22Rv1 (cell line): ENCODE data around the gene CEP164.
"Not testable (repeated sequence)": the region's sequence is repeated elsewhere in the genome, so short reads cannot be mapped to it uniquely, and the experiment has no call there.

Experiments
- H3K27ac ChIP-seq: fragments of 450-650 bp; 2 replicates; pipeline ENCODE4 v1.5.1; 2017
- ZFX ChIP-seq: fragments of 450-650 bp; IDR thresholded peaks from 2 replicates; pipeline ENCODE4 v1.6.1; 2017; ENCODE audit warnings: antibody characterized with exemption, borderline replicate concordance
- TF ChIP-seq, protein P1 (sequence below): fragments of 450-650 bp; IDR thresholded peaks from 2 replicates; pipeline ENCODE4 v1.5.1; 2017; ENCODE audit warnings: mild to moderate bottlenecking

Gene CEP164

DNA sequence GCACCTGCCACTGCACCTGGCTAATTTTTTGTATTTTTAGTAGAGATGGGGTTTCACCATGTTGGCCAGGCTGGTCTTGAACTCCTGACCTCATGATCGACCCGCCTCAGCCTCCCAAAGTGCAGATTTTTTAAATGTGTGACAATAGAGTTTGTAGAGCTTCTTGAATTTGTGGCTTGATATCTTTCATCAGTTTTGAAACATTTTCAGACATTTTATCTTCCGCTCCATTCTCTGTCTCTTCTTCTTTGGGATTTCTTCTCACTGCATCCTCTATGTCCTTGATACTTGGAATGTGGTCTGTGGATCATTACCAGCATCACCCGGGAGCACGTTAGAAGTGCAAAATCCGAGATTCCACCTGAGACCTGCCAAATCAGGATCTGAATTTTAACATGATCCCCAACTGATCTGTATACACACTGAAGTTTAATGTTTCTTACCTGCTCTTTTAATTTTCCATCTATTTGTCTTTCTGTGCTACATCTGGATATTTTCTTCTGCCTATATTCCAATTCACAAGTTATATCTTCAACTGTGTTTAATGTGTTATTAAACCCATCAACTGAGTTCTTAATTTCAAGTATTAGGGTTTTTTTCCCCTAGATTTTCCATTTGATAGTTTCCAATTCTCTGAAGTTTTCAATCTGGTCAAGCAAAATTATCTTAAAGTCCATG, 126.4 kb downstream of the CEP164 start:
- H3K27ac ChIP-seq, result no peak overlapping the region
- no peak for TF ChIP-seq ZFX
- TF ChIP-seq, protein P1, sequence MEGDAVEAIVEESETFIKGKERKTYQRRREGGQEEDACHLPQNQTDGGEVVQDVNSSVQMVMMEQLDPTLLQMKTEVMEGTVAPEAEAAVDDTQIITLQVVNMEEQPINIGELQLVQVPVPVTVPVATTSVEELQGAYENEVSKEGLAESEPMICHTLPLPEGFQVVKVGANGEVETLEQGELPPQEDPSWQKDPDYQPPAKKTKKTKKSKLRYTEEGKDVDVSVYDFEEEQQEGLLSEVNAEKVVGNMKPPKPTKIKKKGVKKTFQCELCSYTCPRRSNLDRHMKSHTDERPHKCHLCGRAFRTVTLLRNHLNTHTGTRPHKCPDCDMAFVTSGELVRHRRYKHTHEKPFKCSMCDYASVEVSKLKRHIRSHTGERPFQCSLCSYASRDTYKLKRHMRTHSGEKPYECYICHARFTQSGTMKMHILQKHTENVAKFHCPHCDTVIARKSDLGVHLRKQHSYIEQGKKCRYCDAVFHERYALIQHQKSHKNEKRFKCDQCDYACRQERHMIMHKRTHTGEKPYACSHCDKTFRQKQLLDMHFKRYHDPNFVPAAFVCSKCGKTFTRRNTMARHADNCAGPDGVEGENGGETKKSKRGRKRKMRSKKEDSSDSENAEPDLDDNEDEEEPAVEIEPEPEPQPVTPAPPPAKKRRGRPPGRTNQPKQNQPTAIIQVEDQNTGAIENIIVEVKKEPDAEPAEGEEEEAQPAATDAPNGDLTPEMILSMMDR, result no peak

DNA sequence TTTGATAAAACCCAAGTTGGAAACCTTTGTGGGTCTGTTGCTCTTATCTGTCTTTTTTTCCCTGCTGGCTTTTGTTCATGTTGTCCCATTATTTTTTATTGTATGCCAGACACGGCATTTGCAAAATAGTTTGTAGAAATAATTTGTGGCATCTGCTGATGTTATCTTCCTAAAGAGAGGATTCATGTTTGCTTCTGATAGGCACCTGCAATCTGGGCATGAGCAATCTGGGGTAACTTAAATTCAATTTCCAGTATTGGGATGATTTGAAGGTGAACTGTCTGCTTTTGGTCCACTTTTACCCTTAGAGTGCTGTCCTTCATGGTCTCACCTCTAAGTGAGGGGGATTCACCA, 126.9 kb downstream of the CEP164 start:
- no peak overlapping the region for H3K27ac ChIP-seq
- TF ChIP-seq, protein P1, result no peak
- TF ChIP-seq ZFX, result no peak

DNA sequence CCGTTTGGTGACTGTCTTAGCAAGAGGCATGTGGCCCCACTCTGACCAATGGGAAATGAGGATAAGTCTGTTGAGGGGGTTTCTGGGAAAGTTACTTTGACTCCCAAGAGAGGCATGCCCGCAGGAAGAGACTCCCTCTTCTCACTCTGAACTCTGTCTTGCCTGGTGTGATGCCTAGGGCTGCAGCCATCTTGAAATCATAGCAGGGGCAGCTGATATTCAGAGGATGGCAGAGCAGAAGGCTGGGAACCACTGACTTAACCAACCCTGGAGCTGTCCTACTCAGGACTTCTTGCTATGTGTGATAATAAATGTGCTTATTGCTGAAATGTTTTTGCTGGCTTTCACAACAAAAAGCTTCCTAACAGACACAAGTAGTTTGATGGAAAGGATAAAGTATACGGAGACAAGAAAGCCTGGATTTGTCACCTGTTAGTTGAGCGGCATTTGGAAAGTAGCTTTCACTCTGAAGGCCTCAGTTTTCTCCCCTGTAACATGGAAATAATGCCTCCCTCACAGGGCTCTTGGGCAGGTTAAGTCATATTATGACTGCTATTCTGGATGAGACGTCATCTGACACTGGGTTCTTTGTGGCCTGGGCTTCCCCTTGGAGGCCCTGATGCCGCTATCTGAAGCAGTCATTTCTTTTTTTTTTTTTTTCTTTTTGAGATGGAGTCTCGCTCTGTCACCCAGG, 128.5 kb downstream of the CEP164 start:
- TF ChIP-seq ZFX, result no peak
- TF ChIP-seq, protein P1, result no peak
- no peak overlapping the region for H3K27ac ChIP-seq

DNA sequence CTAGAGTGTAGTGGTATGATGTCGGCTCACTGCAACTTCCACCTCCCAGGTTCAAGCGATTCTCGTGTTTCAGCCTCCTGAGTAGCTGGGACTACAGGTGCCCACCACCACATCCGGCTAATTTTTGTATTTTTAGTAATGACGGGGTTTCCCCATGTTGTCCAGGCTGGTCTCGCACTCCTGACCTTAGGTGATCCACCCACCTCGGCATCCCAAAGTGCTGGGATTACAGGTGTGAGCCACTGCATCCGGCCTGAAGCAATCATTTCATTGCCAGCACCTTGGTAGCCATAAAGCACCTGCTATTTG, 129.0 kb downstream of the CEP164 start:
- not testable (repeated sequence) for H3K27ac ChIP-seq

DNA sequence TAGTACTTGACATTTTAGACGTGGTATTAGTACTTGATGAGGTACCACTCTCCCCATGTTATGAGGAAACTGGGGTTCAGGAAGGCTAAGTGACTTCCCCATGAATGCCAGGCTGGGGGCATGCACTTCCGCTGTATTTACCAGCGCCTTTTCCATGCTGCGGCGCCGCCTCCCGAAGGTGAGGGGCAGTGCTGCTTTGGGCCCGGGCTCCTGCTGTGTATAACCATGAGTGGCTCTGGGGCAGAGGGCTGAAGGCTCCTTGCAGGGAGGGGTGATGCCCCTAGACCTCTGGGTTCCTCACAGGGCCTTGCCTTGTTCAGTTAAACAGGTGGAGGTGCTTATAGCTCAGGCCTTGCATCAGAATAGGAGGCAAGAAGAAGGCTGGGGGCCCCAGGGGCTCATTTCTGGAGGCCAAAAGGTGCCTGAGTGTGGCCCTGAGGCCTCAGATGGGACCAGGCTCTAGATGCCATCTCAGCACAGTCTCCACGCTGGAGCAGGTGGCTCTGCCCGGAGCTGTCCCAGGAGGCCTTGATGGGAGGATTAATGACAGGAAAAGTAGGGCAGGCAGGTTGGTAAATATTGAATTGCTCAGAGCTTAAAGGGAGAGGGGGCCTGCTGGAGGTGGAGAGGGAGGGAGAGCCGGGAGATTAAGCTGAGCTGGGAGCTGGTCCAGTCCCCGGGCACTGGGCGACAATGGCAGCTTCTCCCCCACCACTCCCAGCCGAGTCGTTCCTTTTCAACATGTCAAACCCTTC, 129.6 kb downstream of the CEP164 start:
- no peak for TF ChIP-seq ZFX
- TF ChIP-seq, protein P1, result no peak
- no peak overlapping the region for H3K27ac ChIP-seq

DNA sequence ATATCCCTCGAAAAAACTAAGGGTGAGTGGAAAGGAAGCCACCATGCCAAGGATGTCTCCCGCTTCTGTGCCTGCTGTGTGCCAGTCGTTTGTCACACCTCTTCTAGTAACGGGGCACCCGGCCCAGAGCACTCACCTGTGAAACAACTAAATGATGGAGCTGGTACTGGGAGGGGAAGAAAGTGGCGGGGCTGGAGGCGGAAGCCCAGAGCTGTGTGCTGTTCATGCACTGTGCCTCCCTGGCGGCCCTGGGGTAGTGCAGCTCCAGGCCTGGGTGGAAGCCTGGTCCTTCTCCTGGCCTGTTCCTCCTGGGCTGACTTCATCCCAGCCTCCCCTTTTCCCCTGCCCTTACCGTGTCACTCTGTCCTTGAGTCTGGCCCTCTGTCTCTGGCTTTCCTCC, 130.2 kb downstream of the CEP164 start:
- TF ChIP-seq, protein P1, result no peak
- TF ChIP-seq ZFX, result no peak
- H3K27ac ChIP-seq, result no peak overlapping the region

DNA sequence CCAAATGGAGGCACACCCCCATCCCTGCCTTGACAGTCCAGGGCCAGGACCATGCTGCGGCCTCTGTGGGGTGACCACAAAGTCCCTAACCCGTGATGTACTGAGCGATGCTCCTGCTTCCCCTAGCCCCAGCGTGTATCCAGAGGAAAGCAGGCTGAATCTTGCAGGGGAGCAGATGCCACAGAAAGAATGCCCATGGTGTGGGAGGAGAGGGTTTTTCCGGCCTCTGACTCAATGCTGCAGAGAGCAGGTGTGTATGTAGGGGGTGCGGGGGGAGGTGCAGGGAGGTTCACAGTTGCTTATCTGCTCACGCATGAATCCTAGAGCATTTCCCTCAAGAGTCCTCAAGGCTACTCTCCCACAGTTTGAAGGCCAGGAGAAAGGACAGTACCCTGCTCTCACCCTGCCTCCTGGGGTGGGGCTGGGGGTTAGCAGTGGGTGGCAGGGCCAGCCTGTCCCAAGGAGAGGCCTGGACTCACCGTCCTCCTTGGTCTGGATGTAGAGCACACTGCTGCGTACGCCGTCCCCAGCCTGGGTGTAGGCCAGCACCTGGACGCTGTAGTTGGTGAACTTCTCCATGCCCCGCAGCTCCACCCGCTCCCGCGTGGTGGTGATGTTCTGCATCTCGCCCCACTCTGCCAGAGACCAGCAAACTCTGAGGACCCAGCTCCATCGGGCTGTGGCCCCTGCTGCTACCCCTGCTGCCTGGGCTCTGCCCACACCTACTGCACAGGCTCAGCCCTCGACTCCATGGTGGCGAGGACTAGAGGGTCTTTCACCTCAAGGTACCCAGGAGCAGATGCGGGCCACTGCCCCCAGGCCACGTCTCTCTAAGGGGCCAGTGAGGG, 130.8 kb downstream of the CEP164 start:
- H3K27ac ChIP-seq, result no peak overlapping the region
- TF ChIP-seq, protein P1, result no peak
- no peak for TF ChIP-seq ZFX
